GM20431 (cell line): ENCODE results near the gene RPL22.

Experiments
- in situ Hi-C: fragments of 300-500 bp; cut with MseI, MboI; formaldehyde crosslinking; loops from one replicate; pipeline ENCODE4 v1.15.0; 2020; ENCODE audit warnings: low sequenced_read_pairs; ENCODE audit not compliant: unreplicated experiment

Gene RPL22

DNA sequence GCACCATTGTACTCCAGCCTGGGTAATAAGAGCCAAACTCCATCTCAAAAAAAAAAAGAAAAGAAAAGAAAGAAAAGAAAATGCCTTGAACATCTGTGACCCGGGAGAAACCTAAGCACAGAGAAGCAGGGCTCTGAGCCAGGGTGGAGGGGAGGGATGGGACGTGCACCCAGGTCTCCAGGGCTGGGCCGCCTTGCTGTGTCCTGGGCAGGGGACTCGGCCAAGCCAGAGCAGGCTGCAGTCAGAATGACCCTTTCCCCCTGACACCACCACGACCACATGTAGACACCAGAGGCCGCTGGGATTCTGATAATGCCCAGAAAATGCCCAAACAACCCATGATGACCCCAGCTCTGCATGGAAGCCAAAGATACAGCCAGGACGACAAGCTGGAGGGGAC lies 37.1 kb downstream of the RPL22 start:
- in situ Hi-C loops: no loop called here

- in situ Hi-C loops: no loop called here
Observed at GRCh38 chr1:6158181-6158580, 41.2 kb downstream of the RPL22 start.

- in situ Hi-C loops: no loop called here
Observed at GRCh38 chr1:6157528-6158174, 41.7 kb downstream of the RPL22 start.

- in situ Hi-C loops: no loop called here
Observed at GRCh38 chr1:6157132-6157527, 42.3 kb downstream of the RPL22 start.

GRCh38 chr1:6154525-6155319 lies 44.7 kb downstream of the RPL22 start:
- in situ Hi-C loops: no loop called here

- in situ Hi-C loops: no loop called here
Observed at GRCh38 chr1:6152882-6153281, 46.5 kb downstream of the RPL22 start.

DNA sequence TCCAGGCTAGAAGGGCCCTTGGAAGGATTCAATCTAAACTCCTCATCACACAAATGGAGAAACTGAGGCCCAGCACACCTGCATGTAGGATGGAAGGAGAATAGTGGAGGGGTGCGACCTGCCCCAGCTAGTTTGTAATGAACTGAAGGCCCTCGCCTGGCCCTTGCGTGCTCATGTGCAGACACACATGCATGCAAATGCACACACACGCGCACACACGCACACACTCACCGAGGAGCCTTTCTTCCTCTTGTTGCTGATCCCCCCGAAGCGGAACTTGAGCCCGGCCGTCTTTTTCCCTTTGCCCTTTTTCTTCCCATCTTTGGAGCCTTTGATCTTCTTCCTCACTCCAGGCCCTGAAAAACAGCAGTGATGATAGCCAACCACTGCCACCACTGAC lies 47.2 kb downstream of the RPL22 start:
- in situ Hi-C loops: no loop called here

DNA sequence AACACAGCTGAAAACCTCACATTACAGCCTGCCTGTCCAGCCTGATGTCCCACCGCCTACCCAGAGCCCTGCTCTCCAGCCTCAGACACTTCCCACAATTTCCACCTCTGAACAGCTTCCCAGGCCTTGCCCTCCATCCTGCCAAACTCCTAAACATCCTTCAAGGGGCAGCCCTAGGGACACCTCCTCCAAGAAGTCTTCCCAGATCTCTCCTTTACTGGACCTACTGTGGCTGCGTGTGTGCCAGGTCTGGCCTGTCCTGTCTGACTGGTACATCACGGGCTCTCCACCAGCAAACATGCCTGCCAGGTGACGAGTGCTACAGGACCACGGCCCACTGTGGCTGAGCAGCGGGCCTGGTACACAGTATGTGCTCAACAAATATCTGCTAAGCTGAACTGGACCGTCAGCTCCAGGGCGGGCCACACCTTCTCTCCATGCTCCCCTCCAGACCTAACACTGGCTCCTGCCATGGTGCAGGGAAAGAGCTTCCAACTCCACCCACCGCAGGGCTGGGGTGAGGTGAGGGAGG lies 48.0 kb downstream of the RPL22 start:
- in situ Hi-C loops: no loop called here

GRCh38 chr1:6150006-6150938 lies 49.1 kb downstream of the RPL22 start:
- in situ Hi-C loops: no loop called here

GRCh38 chr1:6149597-6149996 lies 49.8 kb downstream of the RPL22 start:
- in situ Hi-C loops: no loop called here

- in situ Hi-C loops: no loop called here
Observed at GRCh38 chr1:6148497-6149241, 50.7 kb downstream of the RPL22 start.

- in situ Hi-C loops: no loop called here
Observed at GRCh38 chr1:6145864-6146410, 53.5 kb downstream of the RPL22 start.

- in situ Hi-C loops: no loop called here
Observed at GRCh38 chr1:6145396-6145750, 54.0 kb downstream of the RPL22 start.

DNA sequence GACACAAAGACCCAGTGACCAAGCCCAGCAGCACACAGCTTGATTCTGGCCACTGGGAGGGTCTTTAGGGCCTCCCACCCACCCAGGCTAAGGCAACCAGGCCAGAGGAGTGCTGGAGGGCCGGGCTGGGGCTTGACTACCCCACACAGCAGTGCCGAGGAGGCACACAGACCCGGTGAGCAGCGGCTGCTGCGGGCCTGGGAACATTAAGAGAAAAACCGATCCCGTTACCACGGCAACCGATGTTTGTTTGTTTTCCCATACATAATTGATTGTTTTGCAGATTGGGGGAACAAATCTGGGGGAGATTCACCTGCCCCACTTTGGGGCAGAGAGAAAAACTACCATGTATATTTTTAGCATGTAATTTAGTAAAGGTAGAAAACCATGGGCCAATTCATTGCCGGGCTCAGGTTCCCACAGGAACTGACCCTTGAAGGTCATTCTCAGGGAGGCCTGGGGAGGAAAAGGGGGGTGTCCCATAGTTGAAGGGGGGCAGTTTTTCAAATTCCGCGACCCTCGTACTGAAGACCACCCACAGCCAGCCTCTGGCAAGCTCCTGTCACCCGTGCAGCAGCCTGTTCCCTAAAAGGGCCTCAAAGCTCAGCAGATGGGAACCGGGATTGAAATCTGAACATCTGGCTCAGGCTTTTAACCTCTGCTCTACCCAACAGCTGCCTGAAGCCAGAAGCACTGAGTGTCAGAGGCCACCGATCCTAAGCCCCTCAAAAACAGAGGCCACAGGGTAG lies 54.6 kb downstream of the RPL22 start:
- in situ Hi-C loops: no loop called here

GRCh38 chr1:6144175-6144574 lies 55.2 kb downstream of the RPL22 start:
- in situ Hi-C loops: no loop called here

GRCh38 chr1:6143395-6143794 lies 56.0 kb downstream of the RPL22 start:
- in situ Hi-C loops: no loop called here

DNA sequence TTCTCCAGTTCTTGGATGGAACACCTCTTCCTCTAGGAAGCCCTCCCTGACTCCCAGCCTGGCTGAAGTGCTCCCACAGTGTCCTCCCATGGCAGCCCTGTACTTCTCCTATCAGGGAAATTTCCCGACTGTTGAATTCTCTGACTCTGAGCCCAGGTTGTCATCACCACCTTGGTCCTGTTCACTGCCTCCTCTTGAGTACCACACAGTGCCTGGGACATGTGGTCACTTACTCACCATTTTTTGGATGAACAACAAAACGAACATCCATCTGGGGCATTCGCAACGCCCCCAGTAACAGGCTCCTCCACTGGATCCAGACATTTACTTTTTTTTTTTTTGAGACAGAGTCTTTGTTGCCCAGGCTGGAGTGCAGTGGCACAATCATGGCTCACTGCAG lies 56.7 kb downstream of the RPL22 start:
- in situ Hi-C loops: no loop called here

DNA sequence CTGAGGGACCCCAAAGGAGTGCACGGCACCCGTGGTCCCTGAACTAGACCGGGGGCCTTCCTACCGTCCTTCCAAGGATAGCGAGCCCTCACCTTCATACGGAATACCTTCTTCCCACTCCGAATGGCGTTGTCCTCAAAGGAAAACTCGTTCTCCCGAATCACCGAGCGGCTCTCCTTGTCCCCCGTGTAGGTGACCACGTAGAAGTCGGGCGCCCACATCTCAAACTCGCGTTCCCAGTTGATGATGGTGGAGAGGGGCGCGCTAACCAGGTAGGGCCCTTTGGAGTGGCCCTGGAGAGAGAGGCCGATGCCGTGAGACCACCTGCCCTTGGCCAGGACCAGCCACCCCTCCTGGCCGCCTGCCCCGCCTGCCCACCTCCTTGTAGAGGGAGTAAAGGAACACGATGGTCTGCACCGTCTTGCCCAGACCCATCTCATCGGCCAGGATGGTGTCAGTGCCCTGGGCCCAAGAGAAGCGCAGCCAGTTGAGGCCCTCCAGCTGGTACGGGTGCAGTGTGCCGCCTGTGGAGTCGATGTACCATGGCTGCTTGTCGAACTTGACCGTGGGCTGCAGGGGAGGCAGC lies 57.3 kb downstream of the RPL22 start:
- in situ Hi-C loops: no loop called here

GRCh38 chr1:6141592-6141991 lies 57.8 kb downstream of the RPL22 start:
- in situ Hi-C loops: no loop called here
